ENCODE results near the gene MET. TPM values are rescaled to one million over a fixed set of nuclear protein-coding genes. Genes with fewer than 3 reads are reported as not detected.

MET gene
- total and polyA plus RNA-seq, 8 donors = 2.0 to 23.5 (median 13.4) TPM

DNA sequence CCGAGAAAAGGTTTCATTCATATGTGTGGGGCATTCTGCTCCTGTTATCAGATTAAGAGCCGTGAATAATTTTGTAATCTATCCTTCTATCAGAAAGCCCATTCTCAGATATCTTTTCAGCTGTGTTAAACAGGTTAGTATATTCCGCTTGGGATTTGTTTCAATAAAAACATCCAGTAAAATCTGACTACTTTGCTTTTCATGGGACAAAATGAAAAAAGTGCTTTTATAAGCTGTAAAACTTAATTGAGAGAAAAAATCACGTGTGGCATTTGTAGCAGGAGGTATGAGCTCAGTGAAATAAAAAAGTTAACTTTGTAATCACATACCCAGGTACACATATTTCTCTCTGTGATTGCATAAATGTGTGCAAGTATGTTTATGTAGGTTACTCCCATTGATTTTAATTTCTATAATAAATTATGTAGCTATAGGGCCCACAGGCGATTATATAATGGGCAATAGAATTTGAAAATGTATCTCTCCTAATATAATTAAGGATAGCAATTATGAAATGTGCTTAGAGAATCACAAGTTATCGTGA lies 3.9 kb downstream of the MET start:
- Histone ChIP-seq H3K27ac (no peak overlapping the region), H3K9me3 (no peaks in the 10 kb centered on the region), H3K36me3 (no peaks in the 10 kb centered on the region), H3K4me1 (peaks cover 0 to 12% (median 4%) of the 10 kb centered on the region in 3 donors), H3K27me3 (no peaks in the 10 kb centered on the region), H3K4me3 (no peak overlapping the region)
- ATAC-seq = no peak
- TF ChIP-seq CTCF (IDR thresholded peaks at IDR 0.05) = no peak
- WGBS, 2 donors = 82 to 84% methylated on average over 6 of the region's 6 CpGs
- DNase-seq = no peak
- FAIRE-seq = no peak
- intact Hi-C loops (cut with DNase I) = no loop called here

DNA sequence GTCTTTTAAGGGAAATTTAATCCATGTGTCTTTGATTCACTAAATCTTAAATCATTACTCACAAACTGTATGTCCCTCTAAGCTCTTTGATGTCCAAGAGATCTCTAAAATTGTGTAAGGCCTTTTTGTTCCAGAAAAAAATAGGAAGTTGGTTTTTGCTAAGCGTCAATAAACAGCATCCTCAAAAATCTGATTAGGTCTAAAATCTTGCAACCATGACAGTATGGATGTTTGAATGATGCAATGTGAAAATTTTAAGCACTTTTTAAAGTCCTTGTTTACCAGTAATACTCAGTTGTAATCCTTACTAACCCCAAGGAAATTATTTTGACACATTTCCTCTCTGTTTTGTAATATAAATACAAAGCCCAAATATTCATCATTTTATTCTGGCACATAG lies 6.8 kb downstream of the MET start:
- peaks cover 0 to 7% (median 0%) of the 10 kb centered on the region in 3 donors for H3K4me1 ChIP-seq
- intact Hi-C loops (cut with DNase I) = no loop called here
- H3K4me3 ChIP-seq = no peak overlapping the region
- no peaks in the 10 kb centered on the region for H3K9me3 ChIP-seq
- ATAC-seq (peak in 1 of 4 donors; percentile 35), FAIRE-seq (no peak), DNase-seq (no peak)
- 88 to 98% methylated on average over 1 of the region's 1 CpG for WGBS, 2 donors
- H3K27me3 ChIP-seq = no peaks in the 10 kb centered on the region
- no peak for TF ChIP-seq CTCF (IDR thresholded peaks at IDR 0.05)
- no peaks in the 10 kb centered on the region for H3K36me3 ChIP-seq
- H3K27ac ChIP-seq = no peak overlapping the region

- H3K27me3 ChIP-seq = no peaks in the 10 kb centered on the region
- no peak overlapping the region for H3K27ac ChIP-seq
- DNase-seq (no peak), ATAC-seq (no peak), FAIRE-seq (no peak)
- H3K36me3 ChIP-seq = no peaks in the 10 kb centered on the region
- no peak overlapping the region for H3K4me3 ChIP-seq
- no peak for TF ChIP-seq CTCF (IDR thresholded peaks at IDR 0.05)
- no peaks in the 10 kb centered on the region for H3K4me1 ChIP-seq
- H3K9me3 ChIP-seq = no peaks in the 10 kb centered on the region
- intact Hi-C loops (cut with DNase I) = no loop called here
- WGBS, 2 donors = 87 to 89% methylated on average over 4 of the region's 4 CpGs
Measured at GRCh38 chr7:116679500-116679899, 7.5 kb downstream of the MET start.

DNA sequence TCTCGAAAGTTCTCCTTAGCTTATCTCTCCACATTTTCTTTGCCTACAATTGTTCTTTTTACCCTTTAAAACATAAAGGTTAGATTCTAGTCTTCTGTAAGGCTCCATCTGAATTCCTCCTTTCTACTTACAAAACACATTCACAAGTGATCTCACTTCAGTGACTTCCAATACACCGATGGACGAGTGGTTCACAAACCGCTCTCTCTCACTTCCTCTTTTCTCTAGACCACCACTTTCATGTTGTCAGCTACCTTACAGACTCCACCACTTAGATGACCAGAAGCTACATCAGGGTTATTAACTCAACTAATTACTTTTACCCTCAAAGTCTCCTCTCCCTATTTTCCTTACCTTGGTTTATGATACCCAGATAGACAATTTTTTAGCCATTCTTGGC lies 11.8 kb downstream of the MET start:
- Histone ChIP-seq H3K4me1 (peaks cover 0 to 4% (median 0%) of the 10 kb centered on the region in 3 donors), H3K36me3 (no peaks in the 10 kb centered on the region), H3K9me3 (no peaks in the 10 kb centered on the region), H3K27ac (no peak overlapping the region), H3K4me3 (no peak overlapping the region), H3K27me3 (no peaks in the 10 kb centered on the region)
- no peak for TF ChIP-seq CTCF (IDR thresholded peaks at IDR 0.05)
- ATAC-seq (no peak), FAIRE-seq (no peak), DNase-seq (no peak)
- 92 to 96% methylated on average over 4 of the region's 4 CpGs for WGBS, 2 donors
- intact Hi-C loops (cut with DNase I) = no loop called here

DNA sequence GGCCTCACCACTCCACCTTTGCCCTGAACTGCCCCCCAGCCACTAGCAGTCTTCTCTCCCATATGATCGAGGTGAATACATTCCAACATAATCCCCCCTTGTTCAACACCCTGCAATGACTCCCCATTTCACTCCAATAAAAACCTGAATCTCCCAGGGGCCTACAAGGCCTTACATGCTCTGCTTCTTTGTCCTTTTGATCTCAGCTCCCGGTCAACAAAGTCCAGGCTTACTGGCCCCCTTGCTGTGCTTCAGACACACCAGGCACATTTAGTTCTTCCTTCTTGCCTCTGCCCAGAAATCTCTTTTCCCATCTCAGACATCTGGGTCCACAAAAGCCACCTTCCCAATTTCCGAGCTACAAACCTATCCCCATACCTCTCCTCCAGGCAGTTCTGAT lies 14.0 kb downstream of the MET start:
- intact Hi-C loops (cut with DNase I) = no loop called here
- WGBS, 2 donors = 83 to 91% methylated on average over 3 of the region's 3 CpGs

More for the DNA sequence above, 14.0 kb downstream of the MET start:
- FAIRE-seq (no peak), DNase-seq (no peak), ATAC-seq (no peak)
- Histone ChIP-seq H3K27ac (no peak overlapping the region), H3K4me1 (peaks cover 0 to 4% (median 0%) of the 10 kb centered on the region in 3 donors), H3K9me3 (no peaks in the 10 kb centered on the region), H3K4me3 (no peak overlapping the region), H3K36me3 (no peaks in the 10 kb centered on the region), H3K27me3 (no peaks in the 10 kb centered on the region)
- TF ChIP-seq CTCF (IDR thresholded peaks at IDR 0.05) = no peak
